RWPE1 (cell line): ENCODE results near the gene CDS2.

ENCODE experiments used
- CTCF ChIA-PET: fragments of 350-600 bp; sonication (Branson Sonifier 250); formaldehyde crosslinking; extraction: SDS; loops from one replicate; lab custom pipeline; 2021; lab: Yijun Ruan, JAX
- POLR2A ChIA-PET: fragments of 400-600 bp; formaldehyde crosslinking; extraction: SDS; loops from one replicate; lab custom pipeline; 2020; ENCODE audit warnings: antibody characterized with exemption; ENCODE audit not compliant: low non-redundant PET; lab: Yijun Ruan, JAX
- DNase-seq: peaks from one replicate; pipeline ENCODE4 v3.0.0; 2012; ENCODE audit warnings: low spot score
- H3K27ac ChIP-seq: fragments of 450-650 bp; 2 replicates; pipeline ENCODE4 v1.5.1; 2017
- CTCF ChIP-seq: fragments of 450-650 bp; conservative IDR thresholded peaks from 2 replicates; pipeline ENCODE4 v1.5.1; 2017; ENCODE audit warnings: low read depth, mild to moderate bottlenecking

CDS2 gene

GRCh38 chr20:5136096-5136495 is 9.3 kb downstream of the CDS2 start:
- DNase-seq, result no peak
- H3K27ac ChIP-seq, result no peak overlapping the region
- no peak for TF ChIP-seq CTCF
- CTCF ChIA-PET, result no interaction called here
- POLR2A ChIA-PET, result no interaction called here

GRCh38 chr20:5140195-5140594 is 13.4 kb downstream of the CDS2 start:
- no peak overlapping the region for H3K27ac ChIP-seq

GRCh38 chr20:5141615-5142014 is 14.8 kb downstream of the CDS2 start:
- POLR2A ChIA-PET, result no interaction called here
- no peak for DNase-seq
- no peak for TF ChIP-seq CTCF
- CTCF ChIA-PET, result interaction anchor here (0.9 kb wide), 1 partner anchor 15 kb away, joined by 4 read pairs; the partner anchor contains the start of gene CDS2
- H3K27ac ChIP-seq, result no peak overlapping the region

More at GRCh38 chr20:5140195-5140594, 13.4 kb downstream of the CDS2 start:
- CTCF ChIA-PET, result no interaction called here
- POLR2A ChIA-PET, result no interaction called here
- no peak for TF ChIP-seq CTCF
- no peak for DNase-seq

GRCh38 chr20:5143851-5144250 is 17.0 kb downstream of the CDS2 start:
- ChIA-PET CTCF (no interaction called here), POLR2A (no interaction called here)
- no peak for DNase-seq
- no peak overlapping the region for H3K27ac ChIP-seq
- TF ChIP-seq CTCF, result no peak

GRCh38 chr20:5145365-5146098 is 18.7 kb downstream of the CDS2 start:
- TF ChIP-seq CTCF, result no peak
- no peak for DNase-seq
- H3K27ac ChIP-seq, result no peak overlapping the region
- CTCF ChIA-PET, result no interaction called here
- POLR2A ChIA-PET, result no interaction called here

GRCh38 chr20:5146099-5146668 is 19.4 kb downstream of the CDS2 start:
- no peak for TF ChIP-seq CTCF
- CTCF ChIA-PET, result no interaction called here
- H3K27ac ChIP-seq, result no peak overlapping the region
- DNase-seq, result no peak
- POLR2A ChIA-PET, result no interaction called here
